HFFc6 (cell line): Measurements from ENCODE around the gene STX3. TPM values are rescaled to one million over a fixed set of nuclear protein-coding genes. Genes with fewer than 3 reads are reported as not detected.

Source experiments
- DNase-seq: peaks from one replicate; pipeline ENCODE4 v3.0.0-alpha.2; 2018
- H3K27ac Mint-ChIP-seq: 2 replicates; pipeline ENCODE4 v1.8.0; 2020; ENCODE audit warnings: mild to moderate bottlenecking, mixed read lengths
- H3K27me3 Mint-ChIP-seq: 2 replicates; pipeline ENCODE4 v1.8.0; 2021; ENCODE audit warnings: mild to moderate bottlenecking, moderate library complexity, mixed read lengths; ENCODE audit not compliant: insufficient read depth
- H3K36me3 Mint-ChIP-seq: 2 replicates; pipeline ENCODE4 v1.8.0; 2021; ENCODE audit warnings: low read depth, mixed read lengths
- H3K4me1 Mint-ChIP-seq: 2 replicates; pipeline ENCODE4 v1.8.0; 2020; ENCODE audit warnings: low read depth, mixed read lengths
- H3K4me3 Mint-ChIP-seq: 2 replicates; pipeline ENCODE4 v1.8.0; 2020; ENCODE audit warnings: mild to moderate bottlenecking, moderate library complexity, mixed read lengths
- H3K9me3 Mint-ChIP-seq: 2 replicates; pipeline ENCODE4 v1.8.0; 2020; ENCODE audit warnings: mild to moderate bottlenecking, mixed read lengths
- long read RNA-seq: library from polyadenylated mRNA; unstranded; transcript quantifications from one replicate; pipeline ENCODE4 v2.0.0, GENCODE V29; 2019
- total RNA-seq, 6 experiments: library from RNA; stranded (reverse); fragmentation: NEBNext Ultra II Directional; extraction: Animal tissue kit (Norgen Biotek cat#: 25700); gene quantifications; 2 replicates in 1 of 6; 3 replicates in 5 of 6; pipeline ENCODE4 v1.2.3, GENCODE V29; 2021
- TF ChIP-seq, protein P1 (sequence below): fragments of 200-600 bp; sonication (generic); IDR thresholded peaks from 2 replicates; pipeline ENCODE4 v1.5.0; 2021; ENCODE audit warnings: antibody characterized with exemption, mild to moderate bottlenecking

Gene STX3
- total RNA-seq = 10 to 100 TPM; 17.1 to 23.1 (median 19.0) TPM
- long read RNA-seq, transcript STX3-201 (11 exons, 3,299 nt) = major isoform, 15 of 20 reads
- long read RNA-seq, partial matches to known transcripts = 1 of 20 reads
- long read RNA-seq, other reads (novel, unspliced or antisense) = 2 of 20 reads

DNA sequence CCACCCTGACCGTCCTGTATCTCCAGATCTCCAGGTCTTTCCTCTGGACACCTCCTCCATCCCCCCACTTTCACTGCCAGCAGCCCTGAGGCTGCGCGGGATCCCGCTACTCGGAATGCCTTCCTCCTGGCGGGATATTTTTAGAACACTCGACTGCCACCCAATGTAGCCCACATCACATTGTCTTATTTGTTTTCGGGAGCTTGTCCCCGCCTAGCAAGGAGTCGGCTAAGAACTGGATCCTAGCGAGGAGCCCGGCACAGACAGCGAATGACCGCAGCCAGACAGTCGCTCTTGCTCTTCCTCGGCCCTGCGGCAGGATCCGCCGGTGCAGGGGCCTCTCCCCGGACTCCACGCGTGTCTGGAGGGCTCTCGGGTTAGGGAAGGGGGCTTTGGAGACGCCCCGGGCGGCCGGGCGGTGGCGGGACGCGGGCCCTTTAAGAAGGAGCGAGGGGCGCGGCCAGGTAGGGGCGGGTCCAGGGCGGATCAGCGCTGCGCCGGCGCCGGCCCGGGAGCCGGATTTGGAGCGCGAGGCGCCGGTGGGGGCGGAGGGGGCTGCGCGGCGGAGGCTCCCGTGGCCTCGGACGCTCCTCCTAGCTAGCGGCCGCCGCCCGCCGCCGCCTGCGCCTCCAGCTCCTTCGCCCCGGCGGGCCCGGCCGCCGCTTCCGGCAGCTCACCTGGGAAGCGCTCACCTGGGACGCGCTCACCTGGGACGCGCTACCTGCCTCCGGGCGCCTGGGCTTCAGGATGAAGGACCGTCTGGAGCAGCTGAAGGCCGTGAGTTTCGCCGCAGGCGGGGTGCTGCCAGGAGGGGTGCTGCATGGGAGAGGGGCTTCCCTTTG is at the start of gene STX3:
Gene STX3 (plus strand): TSS at position 518 of the 842 bp plus-strand sequence. CDS start 230 bp downstream, at position 748.
- Mint-ChIP-seq H3K36me3 (peaks cover 19% of the 10 kb centered on the region), H3K27ac (peak within 1 kb of the TSS; percentile 90), H3K9me3 (no peaks in the 10 kb centered on the region), H3K4me1 (peaks cover 39% of the 10 kb centered on the region), H3K4me3 (peak within 1 kb of the TSS; percentile 96), H3K27me3 (no peaks in the 10 kb centered on the region; the same call in 1 of the 2 replicates)
- TF ChIP-seq, protein P1, sequence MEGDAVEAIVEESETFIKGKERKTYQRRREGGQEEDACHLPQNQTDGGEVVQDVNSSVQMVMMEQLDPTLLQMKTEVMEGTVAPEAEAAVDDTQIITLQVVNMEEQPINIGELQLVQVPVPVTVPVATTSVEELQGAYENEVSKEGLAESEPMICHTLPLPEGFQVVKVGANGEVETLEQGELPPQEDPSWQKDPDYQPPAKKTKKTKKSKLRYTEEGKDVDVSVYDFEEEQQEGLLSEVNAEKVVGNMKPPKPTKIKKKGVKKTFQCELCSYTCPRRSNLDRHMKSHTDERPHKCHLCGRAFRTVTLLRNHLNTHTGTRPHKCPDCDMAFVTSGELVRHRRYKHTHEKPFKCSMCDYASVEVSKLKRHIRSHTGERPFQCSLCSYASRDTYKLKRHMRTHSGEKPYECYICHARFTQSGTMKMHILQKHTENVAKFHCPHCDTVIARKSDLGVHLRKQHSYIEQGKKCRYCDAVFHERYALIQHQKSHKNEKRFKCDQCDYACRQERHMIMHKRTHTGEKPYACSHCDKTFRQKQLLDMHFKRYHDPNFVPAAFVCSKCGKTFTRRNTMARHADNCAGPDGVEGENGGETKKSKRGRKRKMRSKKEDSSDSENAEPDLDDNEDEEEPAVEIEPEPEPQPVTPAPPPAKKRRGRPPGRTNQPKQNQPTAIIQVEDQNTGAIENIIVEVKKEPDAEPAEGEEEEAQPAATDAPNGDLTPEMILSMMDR = no peak
- DNase-seq = peak; percentile 85

DNA sequence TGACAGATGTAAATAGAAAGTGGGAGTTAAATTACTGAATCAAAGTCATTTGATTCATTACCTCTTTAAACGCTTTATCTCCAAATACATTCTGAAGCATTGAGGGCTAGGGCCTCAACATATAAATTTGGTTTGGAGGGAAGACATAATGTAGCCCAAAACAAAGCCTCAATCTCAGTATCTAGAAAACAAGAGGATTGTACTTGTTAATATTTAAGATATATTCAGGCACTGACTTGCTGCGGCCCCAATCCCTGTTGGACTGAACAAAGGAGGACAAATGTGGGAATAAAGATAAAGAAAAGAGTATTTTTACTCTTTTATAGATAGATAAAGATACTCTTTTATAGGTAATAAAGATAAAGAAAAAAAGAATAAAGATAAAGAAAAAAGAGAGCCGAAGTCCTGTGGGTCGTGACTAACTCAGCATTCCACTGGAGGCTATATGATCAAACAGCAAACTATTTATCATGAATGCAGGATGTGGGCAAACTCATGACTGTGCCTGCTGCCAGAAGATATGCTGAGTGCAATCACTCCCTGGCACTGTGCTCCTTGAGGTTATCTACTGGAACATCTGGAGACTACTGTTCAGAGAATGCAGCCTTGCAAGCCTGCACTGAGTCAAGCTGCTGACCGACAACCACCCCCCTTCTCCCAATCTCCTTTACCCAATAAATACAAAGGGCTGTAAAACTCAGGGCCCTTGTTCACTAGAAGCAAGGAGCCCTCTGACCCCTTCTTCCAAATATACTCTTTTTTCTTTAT is 48.5 kb upstream of the STX3 start:
- peaks cover 76% of the 10 kb centered on the region for H3K4me1 Mint-ChIP-seq
- H3K4me3 Mint-ChIP-seq = peak overlapping the region; percentile 28
- peak overlapping the region; percentile 96 for H3K27ac Mint-ChIP-seq
- no peaks in the 10 kb centered on the region for H3K27me3 Mint-ChIP-seq
- peaks cover 8% of the 10 kb centered on the region; the same call in 1 of the 2 replicates for H3K36me3 Mint-ChIP-seq
- peak; percentile 97 for DNase-seq
- H3K9me3 Mint-ChIP-seq = no peaks in the 10 kb centered on the region
- TF ChIP-seq, protein P1 = no peak

GRCh38 chr11:59707371-59707770 is 47.8 kb upstream of the STX3 start:
- no peaks in the 10 kb centered on the region for H3K9me3 Mint-ChIP-seq
- peaks cover 76% of the 10 kb centered on the region for H3K4me1 Mint-ChIP-seq
- H3K4me3 Mint-ChIP-seq = peak overlapping the region; percentile 25
- no peaks in the 10 kb centered on the region for H3K27me3 Mint-ChIP-seq
- TF ChIP-seq, protein P1 = no peak
- no peak for DNase-seq
- peaks cover 8% of the 10 kb centered on the region; the same call in 1 of the 2 replicates for H3K36me3 Mint-ChIP-seq
- H3K27ac Mint-ChIP-seq = peak overlapping the region; percentile 96

DNA sequence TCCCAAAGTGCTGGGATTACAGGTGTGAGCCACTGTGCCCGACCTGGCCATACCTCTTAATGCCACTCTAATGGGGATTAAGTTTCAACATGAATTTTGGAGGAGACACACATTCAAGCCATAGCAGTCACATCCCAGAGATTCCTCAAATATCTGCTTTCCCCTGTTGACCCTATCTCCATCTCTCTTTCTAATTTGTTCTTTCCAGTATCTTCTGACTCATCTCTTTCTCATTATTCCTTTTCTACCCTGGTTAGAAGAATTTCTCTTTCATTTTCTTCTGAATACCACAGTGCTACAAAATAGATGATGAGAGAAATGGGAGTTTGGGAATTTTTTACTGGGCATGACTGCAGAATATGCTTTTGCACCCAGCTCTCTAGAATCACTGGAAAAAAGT is 46.6 kb upstream of the STX3 start:
- Mint-ChIP-seq H3K36me3 (peaks cover 14% of the 10 kb centered on the region), H3K4me1 (peaks cover 76% of the 10 kb centered on the region), H3K27me3 (no peaks in the 10 kb centered on the region), H3K9me3 (no peaks in the 10 kb centered on the region), H3K4me3 (peak overlapping the region; percentile 77), H3K27ac (peak overlapping the region; percentile 96)
- peak; percentile 41 for DNase-seq
- TF ChIP-seq, protein P1 = no peak

DNA sequence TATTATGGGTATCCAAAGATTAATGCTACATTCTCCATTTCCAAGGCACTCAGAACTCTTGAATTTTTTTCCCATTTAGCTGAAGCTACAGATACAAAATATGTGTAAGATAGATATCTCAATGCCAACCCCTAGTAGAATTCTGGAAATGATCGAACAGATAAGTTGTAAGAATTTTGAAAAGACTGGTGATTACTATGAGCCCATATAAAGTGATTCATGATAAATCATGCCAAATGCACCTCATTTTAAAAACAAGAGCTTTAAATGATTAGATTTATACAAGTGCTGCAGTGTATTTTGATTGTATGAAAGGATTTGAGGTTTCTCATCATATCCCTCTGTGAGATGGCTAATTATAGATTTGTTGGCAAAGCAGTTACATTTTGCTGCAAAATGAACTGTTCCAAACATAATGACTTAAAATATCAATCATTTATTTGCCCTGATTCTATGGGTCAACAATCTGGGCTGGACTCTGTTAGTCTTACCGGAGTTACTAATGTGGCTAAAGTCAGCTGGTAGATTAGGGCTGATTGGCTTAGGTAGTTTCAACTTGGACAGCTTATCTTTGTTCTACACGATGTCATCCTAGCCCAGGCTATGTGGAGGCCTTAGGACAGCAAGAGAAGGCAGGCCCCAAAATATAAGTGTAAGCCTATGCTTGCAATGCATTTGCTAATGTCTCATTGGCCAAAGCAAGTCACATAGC is 44.9 kb upstream of the STX3 start:
- Mint-ChIP-seq H3K27me3 (no peaks in the 10 kb centered on the region), H3K27ac (peak overlapping the region; percentile 96), H3K9me3 (no peaks in the 10 kb centered on the region), H3K4me1 (peaks cover 61% of the 10 kb centered on the region), H3K4me3 (peak overlapping the region; percentile 77), H3K36me3 (peaks cover 7% of the 10 kb centered on the region; the same call in 1 of the 2 replicates)
- TF ChIP-seq, protein P1 = no peak
- peak; percentile 12 for DNase-seq
